Measurements from ENCODE around the gene NELFE. TPM values are rescaled to one million over a fixed set of nuclear protein-coding genes. Genes with fewer than 3 reads are reported as not detected.
"Not testable (repeated sequence)": the region's sequence is repeated elsewhere in the genome, so short reads cannot be mapped to it uniquely, and the experiment has no call there.

NELFE gene
- total and polyA plus RNA-seq, 5 donors, result 45.8 to 53.1 (median 50.4) TPM

- H3K27me3 ChIP-seq (ENCODE audit: control insufficient read depth, insufficient read depth); H3K9me3 ChIP-seq (ENCODE audit: control insufficient read depth, low read length); H3K4me1 ChIP-seq (ENCODE audit: control insufficient read depth, insufficient read depth, low read length); intact Hi-C loops (cut with DNase I); H3K4me3 ChIP-seq (ENCODE audit: low read length); ATAC-seq; H3K27ac ChIP-seq (ENCODE audit: low read length): not testable (repeated sequence)
- WGBS, result 90% methylated on average over 6 of the region's 6 CpGs
- peak in 2 of 3 donors; percentile 9 to 54 for DNase-seq
Measured at GRCh38 chr6:31996385-31996784, 37.6 kb upstream of the NELFE start.

- intact Hi-C loops (cut with DNase I); H3K27ac ChIP-seq (ENCODE audit: low read length): not testable (repeated sequence)
Measured at GRCh38 chr6:31994421-31994820, 35.6 kb upstream of the NELFE start.

DNA sequence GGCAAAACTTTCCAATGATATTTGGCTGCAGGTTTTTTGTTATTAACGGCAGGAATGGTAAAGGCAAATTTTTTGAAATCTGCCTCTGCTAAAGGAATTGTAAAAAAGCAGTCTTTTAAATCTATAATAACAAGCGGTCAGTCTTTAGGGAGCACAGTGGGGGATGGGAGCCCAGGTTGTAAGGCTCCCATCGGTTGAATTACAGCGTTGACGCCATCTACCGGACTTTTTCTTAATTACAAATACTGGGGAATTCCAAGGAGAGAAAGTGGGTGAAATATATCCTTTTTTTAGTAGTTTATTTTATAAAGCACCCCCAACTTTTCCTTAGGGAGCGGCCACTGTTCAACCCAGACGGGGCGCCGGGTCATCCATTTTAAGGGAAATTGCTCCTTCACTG lies 30.6 kb upstream of the NELFE start:
- intact Hi-C loops (cut with DNase I); H3K9me3 ChIP-seq (ENCODE audit: control insufficient read depth, low read length); H3K27me3 ChIP-seq (ENCODE audit: control insufficient read depth, insufficient read depth); H3K27ac ChIP-seq (ENCODE audit: low read length); DNase-seq; H3K4me1 ChIP-seq (ENCODE audit: control insufficient read depth, insufficient read depth, low read length); H3K4me3 ChIP-seq (ENCODE audit: low read length); ATAC-seq: not testable (repeated sequence)
- no CpG with 5 or more reads among the region's 10 CpGs for WGBS

More at GRCh38 chr6:31994421-31994820, 35.6 kb upstream of the NELFE start:
- WGBS, result 97% methylated on average over 10 of the region's 14 CpGs
- DNase-seq, result peak in 1 of 3 donors; percentile 10
- not testable (repeated sequence) for H3K4me3 ChIP-seq (ENCODE audit: low read length); H3K27me3 ChIP-seq (ENCODE audit: control insufficient read depth, insufficient read depth); ATAC-seq; H3K4me1 ChIP-seq (ENCODE audit: control insufficient read depth, insufficient read depth, low read length); H3K9me3 ChIP-seq (ENCODE audit: control insufficient read depth, low read length)

DNA sequence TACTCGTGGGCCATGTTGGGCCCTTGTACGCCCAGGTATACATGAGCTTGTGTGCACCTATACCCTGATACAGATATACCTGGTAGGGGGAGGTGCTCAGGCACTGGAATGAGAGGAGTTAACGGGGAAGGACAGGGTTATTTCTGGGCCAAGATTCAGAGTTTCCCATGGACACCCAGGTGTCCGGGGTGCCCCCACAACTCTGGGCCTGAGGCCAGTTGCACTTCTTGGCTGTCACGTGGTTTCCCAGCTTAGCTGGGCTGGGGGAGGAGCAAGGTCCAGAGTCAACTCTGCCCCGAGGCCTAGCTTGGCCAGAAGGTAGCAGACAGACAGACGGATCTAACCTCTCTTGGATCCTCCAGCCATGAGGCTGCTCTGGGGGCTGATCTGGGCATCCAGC lies 23.0 kb upstream of the NELFE start, which contains the start of gene C4A:
C4A (plus strand) TSS at position 314 of the 400 bp plus-strand sequence; CDS start at position 365, 51 bp downstream.
- intact Hi-C loops (cut with DNase I); H3K4me1 ChIP-seq (ENCODE audit: control insufficient read depth, insufficient read depth, low read length): not testable (repeated sequence)
- whole genome bisulfite sequencing, result no CpG with 5 or more reads among the region's 7 CpGs

DNA sequence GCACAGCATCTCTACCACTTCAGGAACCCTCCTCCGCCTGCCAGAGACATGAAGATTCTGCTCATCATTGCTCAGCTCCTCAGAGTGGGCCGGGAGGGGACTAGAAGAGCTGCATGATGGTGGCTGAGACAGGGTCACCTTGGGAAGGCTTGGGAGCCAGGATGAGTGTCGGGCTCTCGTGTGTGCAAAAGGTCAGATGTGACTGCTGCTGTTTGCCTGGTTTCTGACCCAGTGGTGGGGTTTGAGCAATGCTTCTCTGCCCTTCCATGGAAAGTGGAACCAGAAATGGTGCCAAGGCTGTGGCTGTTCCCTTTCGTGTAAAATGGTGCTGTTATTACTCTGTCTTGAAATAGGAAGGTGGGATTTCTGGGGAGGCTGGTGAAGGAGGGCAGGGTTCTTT lies 22.2 kb upstream of the NELFE start:
- H3K9me3 ChIP-seq (ENCODE audit: control insufficient read depth, low read length); DNase-seq; H3K27ac ChIP-seq (ENCODE audit: low read length); H3K4me1 ChIP-seq (ENCODE audit: control insufficient read depth, insufficient read depth, low read length); intact Hi-C loops (cut with DNase I); ATAC-seq; H3K4me3 ChIP-seq (ENCODE audit: low read length); H3K27me3 ChIP-seq (ENCODE audit: control insufficient read depth, insufficient read depth): not testable (repeated sequence)
- WGBS, result no CpG with 5 or more reads among the region's 5 CpGs

More for the DNA sequence above, 23.0 kb upstream of the NELFE start, which contains the start of gene C4A:
- not testable (repeated sequence) for H3K27me3 ChIP-seq (ENCODE audit: control insufficient read depth, insufficient read depth); H3K9me3 ChIP-seq (ENCODE audit: control insufficient read depth, low read length); H3K27ac ChIP-seq (ENCODE audit: low read length); H3K4me3 ChIP-seq (ENCODE audit: low read length); DNase-seq
- peak; percentile 73 to 80 for ATAC-seq

GRCh38 chr6:31980195-31980876 lies 21.6 kb upstream of the NELFE start:
- H3K4me1 ChIP-seq (ENCODE audit: control insufficient read depth, insufficient read depth, low read length); intact Hi-C loops (cut with DNase I); H3K4me3 ChIP-seq (ENCODE audit: low read length); H3K9me3 ChIP-seq (ENCODE audit: control insufficient read depth, low read length); DNase-seq; H3K27ac ChIP-seq (ENCODE audit: low read length); H3K27me3 ChIP-seq (ENCODE audit: control insufficient read depth, insufficient read depth): not testable (repeated sequence)
- peak in 1 of 2 donors; percentile 10 for ATAC-seq
- WGBS, result 90% methylated on average over 13 of the region's 13 CpGs

- DNase-seq (no peak), ATAC-seq (no peak)
- WGBS, result 90% methylated on average over 3 of the region's 3 CpGs
- no peak overlapping the region for H3K27ac ChIP-seq (ENCODE audit: low read length)
- intact Hi-C loops (cut with DNase I), result loop anchor here in 1 of 4 donors (10.0 kb wide), 1 partner anchor 995 kb away; no protein-coding TSS in a partner anchor
- H3K9me3 ChIP-seq (ENCODE audit: control insufficient read depth, low read length), result no peaks in the 10 kb centered on the region
- H3K4me3 ChIP-seq (ENCODE audit: low read length), result no peak overlapping the region
- no peaks in the 10 kb centered on the region for H3K27me3 ChIP-seq (ENCODE audit: control insufficient read depth, insufficient read depth)
- no peaks in the 10 kb centered on the region for H3K4me1 ChIP-seq (ENCODE audit: control insufficient read depth, insufficient read depth, low read length)
Measured at GRCh38 chr6:31979238-31979898, 20.6 kb upstream of the NELFE start.

DNA sequence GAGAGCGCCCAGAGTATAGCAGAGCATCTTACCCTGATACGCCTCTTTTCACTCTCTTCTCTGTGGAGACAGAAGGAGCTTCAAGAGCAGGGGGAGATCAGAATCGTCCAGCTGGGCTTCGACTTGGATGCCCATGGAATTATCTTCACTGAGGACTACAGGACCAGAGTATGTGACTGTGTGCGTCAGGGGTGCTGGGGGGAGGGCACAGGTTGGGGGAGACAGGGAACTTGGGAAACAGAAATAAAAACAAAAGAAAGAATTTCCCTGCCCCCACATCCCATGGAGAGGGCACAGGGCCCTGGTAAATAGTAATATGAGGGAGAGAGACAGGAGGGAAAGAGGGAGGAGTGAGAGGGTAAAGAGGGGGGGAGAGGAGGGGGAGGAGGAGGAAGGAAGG lies 20.1 kb upstream of the NELFE start:
- ATAC-seq (no peak), DNase-seq (peak in 1 of 3 donors; percentile 11)
- Histone ChIP-seq H3K4me3 (ENCODE audit: low read length) (no peak overlapping the region), H3K27ac (ENCODE audit: low read length) (no peak overlapping the region), H3K9me3 (ENCODE audit: control insufficient read depth, low read length) (no peaks in the 10 kb centered on the region), H3K27me3 (ENCODE audit: control insufficient read depth, insufficient read depth) (no peaks in the 10 kb centered on the region), H3K4me1 (ENCODE audit: control insufficient read depth, insufficient read depth, low read length) (no peaks in the 10 kb centered on the region)
- intact Hi-C loops (cut with DNase I), result loop anchor here in 1 of 4 donors (10.0 kb wide), 1 partner anchor 996 kb away; no protein-coding TSS in a partner anchor
- WGBS, result 84% methylated on average over 5 of the region's 5 CpGs

DNA sequence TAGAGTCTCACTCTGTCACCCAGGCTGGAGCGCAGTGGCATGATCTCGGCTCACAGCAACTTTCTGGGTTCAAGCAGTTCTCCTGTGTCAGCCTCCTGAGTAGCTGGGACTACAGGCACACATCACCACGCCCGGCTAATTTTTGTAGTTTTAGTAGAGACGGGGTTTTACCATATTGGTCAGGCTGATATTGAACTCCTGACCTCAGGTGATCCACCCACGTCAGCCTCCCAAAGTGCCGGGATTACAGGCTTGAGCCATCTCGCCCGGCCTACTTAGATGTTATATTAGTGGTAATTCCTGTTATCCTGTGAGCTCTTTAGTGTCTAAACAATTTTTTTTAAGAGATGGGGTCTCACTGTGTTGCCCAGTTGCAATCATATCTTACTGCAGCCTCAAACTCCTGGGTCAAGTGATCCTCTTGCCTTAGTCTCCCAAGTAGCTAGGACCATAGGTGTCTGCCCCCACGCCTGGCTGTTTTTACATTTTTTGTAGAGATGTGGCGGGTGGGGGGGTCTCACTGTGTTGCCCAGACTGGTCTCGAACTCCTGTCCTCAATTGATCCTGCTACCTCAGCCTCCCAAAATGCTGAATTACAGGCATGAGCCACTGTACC lies 19.2 kb upstream of the NELFE start:
- no peaks in the 10 kb centered on the region for H3K4me1 ChIP-seq (ENCODE audit: control insufficient read depth, insufficient read depth, low read length)
- DNase-seq (peak in 1 of 3 donors; percentile 16), ATAC-seq (no peak)
- WGBS, result 94% methylated on average over 12 of the region's 12 CpGs
- H3K4me3 ChIP-seq (ENCODE audit: low read length), result no peak overlapping the region
- no peak overlapping the region for H3K27ac ChIP-seq (ENCODE audit: low read length)
- no peaks in the 10 kb centered on the region for H3K27me3 ChIP-seq (ENCODE audit: control insufficient read depth, insufficient read depth)
- intact Hi-C loops (cut with DNase I), result loop anchor here in 1 of 4 donors (10.0 kb wide), 1 partner anchor 997 kb away; no protein-coding TSS in a partner anchor
- H3K9me3 ChIP-seq (ENCODE audit: control insufficient read depth, low read length), result no peaks in the 10 kb centered on the region

- not testable (repeated sequence) for H3K9me3 ChIP-seq (ENCODE audit: control insufficient read depth, low read length)
Measured at GRCh38 chr6:31976065-31976464, 17.3 kb upstream of the NELFE start.

More at GRCh38 chr6:31976065-31976464, 17.3 kb upstream of the NELFE start:
- not testable (repeated sequence) for H3K4me3 ChIP-seq (ENCODE audit: low read length); H3K27ac ChIP-seq (ENCODE audit: low read length); H3K4me1 ChIP-seq (ENCODE audit: control insufficient read depth, insufficient read depth, low read length); H3K27me3 ChIP-seq (ENCODE audit: control insufficient read depth, insufficient read depth); ATAC-seq
- 98% methylated on average over 30 of the region's 30 CpGs for whole genome bisulfite sequencing
- intact Hi-C loops (cut with DNase I), result loop anchor here in 1 of 4 donors (10.0 kb wide), 1 partner anchor 999 kb away; no protein-coding TSS in a partner anchor
- DNase-seq, result peak in 2 of 3 donors; percentile 46 to 70

All from right cardiac atrium (tissue), 5 donors.